SK-N-SH (cell line): ENCODE measurements around the gene JMJD1C. TPM values are rescaled to one million over a fixed set of nuclear protein-coding genes. Genes with fewer than 3 reads are reported as not detected.
"Not testable (repeated sequence)": the region's sequence is repeated elsewhere in the genome, so short reads cannot be mapped to it uniquely, and the experiment has no call there.

Experiments used
- CTCF ChIA-PET: fragments of 300-600, 350-600 bp; formaldehyde crosslinking; extraction: SDS; loops from one replicate; lab custom pipeline; 2021; lab: Yijun Ruan, JAX
- POLR2A ChIA-PET: fragments of 350-600 bp; sonication (Branson Sonifier 250); formaldehyde crosslinking; extraction: SDS; loops from one replicate; lab custom pipeline; 2020; ENCODE audit warnings: antibody characterized with exemption, inconsistent platforms; lab: Yijun Ruan, JAX
- DNase-seq: peaks from one replicate; pipeline ENCODE4 v3.0.0; 2012
- H2AFZ ChIP-seq: fragments of 200-600 bp; sonication (generic); 2 replicates; pipeline ENCODE4 v1.8.1; 2016; ENCODE audit warnings: antibody characterized with exemption, mild to moderate bottlenecking, low read depth
- H3F3A ChIP-seq: fragments of 200-600 bp; sonication (generic); replicated peaks from 2 replicates; pipeline ENCODE3; 2016; ENCODE audit warnings: antibody characterized with exemption, mild to moderate bottlenecking; ENCODE audit not compliant: insufficient read depth
- H3K27ac ChIP-seq, 2 experiments: fragments of 200-500 bp in 1 of 2; fragments of 200-600 bp in 1 of 2; sonication (Bioruptor generic) in 1 of 2; sonication (generic), shearing (Covaris generic) in 1 of 2; 2 replicates each; pipeline versions ENCODE4 v1.5.1 to v1.6.1; 2014 to 2016; ENCODE audit warnings: low read depth in 2 of 2, inconsistent platforms in 1 of 2, low read length in 1 of 2, mild to moderate bottlenecking in 1 of 2, mixed read lengths in 1 of 2
- H3K27me3 ChIP-seq: fragments of 200-600 bp; sonication (generic), shearing (Covaris generic); 2 replicates; pipeline ENCODE4 v1.6.1; 2016; ENCODE audit warnings: mixed run types; ENCODE audit not compliant: insufficient read depth
- H3K36me3 ChIP-seq, 2 experiments: fragments of 200-500 bp in 1 of 2; fragments of 200-600 bp in 1 of 2; sonication (Bioruptor generic) in 1 of 2; sonication (generic) in 1 of 2; replicated peaks in 1 of 2; 2 replicates each; pipeline versions ENCODE3 to v1.5.1; 2014 to 2016; ENCODE audit warnings: low read length in 1 of 2, mild to moderate bottlenecking in 1 of 2; ENCODE audit not compliant: insufficient read depth in 2 of 2, control insufficient read depth in 1 of 2
- H3K4me1 ChIP-seq, 2 experiments: fragments of 200-500 bp in 1 of 2; fragments of 200-600 bp in 1 of 2; sonication (Bioruptor generic) in 1 of 2; sonication (generic), shearing (Covaris generic) in 1 of 2; 2 replicates each; pipeline versions ENCODE4 v1.5.1 to v1.6.1; 2014 to 2016; ENCODE audit warnings: low read depth in 1 of 2, low read length in 1 of 2, mixed run types in 1 of 2; ENCODE audit not compliant: insufficient read depth in 2 of 2, control insufficient read depth in 1 of 2
- H3K4me2 ChIP-seq: fragments of 200-600 bp; sonication (generic), shearing (Covaris generic); 2 replicates; pipeline ENCODE4 v1.6.1; 2017; ENCODE audit warnings: mixed run types
- H3K4me3 ChIP-seq, 2 experiments: fragments of 200-500 bp in 1 of 2; fragments of 200-600 bp in 1 of 2; sonication (Bioruptor generic) in 1 of 2; sonication (generic), shearing (Covaris generic) in 1 of 2; 2 replicates each; pipeline versions ENCODE4 v1.5.1 to v1.8.1; 2014 to 2016; ENCODE audit warnings: low read depth in 2 of 2, inconsistent platforms in 1 of 2, low read length in 1 of 2, mild to moderate bottlenecking in 1 of 2, mixed read lengths in 1 of 2, moderate library complexity in 1 of 2
- H3K79me2 ChIP-seq: fragments of 200-600 bp; sonication (generic); 2 replicates; pipeline ENCODE4 v1.8.1; 2017; ENCODE audit warnings: mild to moderate bottlenecking; ENCODE audit not compliant: insufficient read depth
- H3K9ac ChIP-seq: fragments of 200-600 bp; sonication (generic); 2 replicates; pipeline ENCODE4 v1.6.1; 2017; ENCODE audit warnings: mixed run types
- H3K9me2 ChIP-seq: fragments of 200-600 bp; sonication (generic); 2 replicates; pipeline ENCODE4 v1.6.1; 2017; ENCODE audit warnings: mixed run types
- H3K9me3 ChIP-seq: fragments of 200-600 bp; sonication (generic); 2 replicates; pipeline ENCODE4 v1.6.1; 2017; ENCODE audit warnings: mixed run types, mild to moderate bottlenecking, moderate library complexity
- H4K20me1 ChIP-seq: fragments of 200-600 bp; sonication (generic); 2 replicates; pipeline ENCODE4 v1.6.1; 2017; ENCODE audit warnings: mild to moderate bottlenecking, mixed run types; ENCODE audit not compliant: insufficient read depth
- EP300 ChIP-seq, 2 experiments: IDR thresholded peaks; 2 replicates each; pipeline versions ENCODE4 v1.4.0 to v1.6.1; 2012; ENCODE audit warnings: borderline replicate concordance in 1 of 2, low read depth in 1 of 2, low read length in 1 of 2
- FOSL2 ChIP-seq: IDR thresholded peaks from 2 replicates; pipeline ENCODE4 v1.4.0; 2012; ENCODE audit warnings: low read depth, mild to moderate bottlenecking, moderate library complexity, borderline replicate concordance
- FOXJ3 ChIP-seq: sonication (generic); formaldehyde crosslinking; IDR thresholded peaks from 2 replicates; pipeline ENCODE4 v1.5.1; 2020; ENCODE audit warnings: mild to moderate bottlenecking, missing genetic modification reagents
- FOXM1 ChIP-seq: IDR thresholded peaks from 2 replicates; pipeline ENCODE4 v1.4.0; 2012; ENCODE audit warnings: low read depth, mild to moderate bottlenecking
- GABPA ChIP-seq: IDR thresholded peaks from 2 replicates; pipeline ENCODE4 v1.4.0; 2012; ENCODE audit warnings: low read depth, mild to moderate bottlenecking
- MEF2A ChIP-seq: IDR thresholded peaks from 2 replicates; pipeline ENCODE4 v1.4.0; 2012; ENCODE audit warnings: low read depth, borderline replicate concordance
- MXI1 ChIP-seq: IDR thresholded peaks from 2 replicates; pipeline ENCODE4 v1.6.1; 2012; ENCODE audit warnings: mild to moderate bottlenecking, low read depth, low read length, improper control_type of control experiment
- NFIC ChIP-seq: IDR thresholded peaks from 2 replicates; pipeline ENCODE4 v1.4.0; 2012; ENCODE audit warnings: borderline replicate concordance
- NRF1 ChIP-seq: IDR thresholded peaks from 2 replicates; pipeline ENCODE4 v1.6.1; 2012; ENCODE audit warnings: low read depth, mild to moderate bottlenecking, low read length
- POLR2AphosphoS5 ChIP-seq: IDR thresholded peaks from 2 replicates; pipeline ENCODE4 v1.6.1; 2012; ENCODE audit warnings: low read depth, low read length
- RCOR1 ChIP-seq: fragments of 150-350 bp; IDR thresholded peaks from 2 replicates; pipeline ENCODE4 v1.6.1; 2017; ENCODE audit warnings: antibody characterized with exemption, low read length
- RFX5 ChIP-seq: IDR thresholded peaks from 2 replicates; pipeline ENCODE4 v1.6.1; 2012; ENCODE audit warnings: mild to moderate bottlenecking, improper control_type of control experiment, low read length
- RXRA ChIP-seq: IDR thresholded peaks from 2 replicates; pipeline ENCODE4 v1.4.0; 2012; ENCODE audit warnings: low read depth, mild to moderate bottlenecking, borderline replicate concordance
- TAF1 ChIP-seq: IDR thresholded peaks from 2 replicates; pipeline ENCODE4 v1.6.1; 2012; ENCODE audit warnings: low read depth, mild to moderate bottlenecking, low read length, moderate library complexity, borderline replicate concordance
- TEAD4 ChIP-seq: IDR thresholded peaks from 2 replicates; pipeline ENCODE4 v1.4.0; 2012; ENCODE audit warnings: mild to moderate bottlenecking, borderline replicate concordance; ENCODE audit not compliant: insufficient read depth
- WGBS: methylation state at CpG from one replicate; pipeline ENCODE4 v1.1.6; 2017; ENCODE audit warnings: low lambda C conversion rate; 5-methylcytosine and 5-hydroxymethylcytosine counted together
- polyA plus RNA-seq, 3 experiments: library from polyadenylated mRNA; depleted of rRNA; stranded (reverse); fragments of >200 nt; gene quantifications; 2 replicates each; pipeline ENCODE4 v1.2.3, GENCODE V29; 2012
- TF ChIP-seq, protein P1 (sequence below): IDR thresholded peaks from 2 replicates; pipeline ENCODE4 v1.6.1; 2012; ENCODE audit warnings: mild to moderate bottlenecking, low read depth, low read length, moderate library complexity
- TF ChIP-seq, protein P2 (sequence below): IDR thresholded peaks from 2 replicates; pipeline ENCODE4; 2012

The JMJD1C gene
- polyA plus RNA-seq, 1 of the 3 experiments (the other 2 are of a cell fraction), result 11.7 TPM

DNA sequence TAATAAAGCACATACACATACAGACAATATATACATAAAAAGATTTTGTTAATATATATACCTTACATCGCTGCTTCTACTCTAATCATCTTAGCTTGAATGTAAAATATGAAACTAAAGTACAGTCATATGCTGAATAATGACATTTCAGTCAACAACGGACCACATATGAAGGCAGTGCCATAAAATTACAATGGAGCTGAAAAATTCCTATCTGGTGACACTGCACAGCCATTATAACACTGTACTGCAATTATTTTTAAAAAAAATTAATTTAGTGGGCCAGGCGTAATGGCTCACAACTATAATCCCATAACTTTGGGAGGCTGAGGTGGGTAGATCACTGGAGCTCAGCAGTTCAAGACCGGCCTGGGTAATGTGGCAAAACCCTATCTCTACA lies 122.3 kb downstream of the JMJD1C start:
- no peak for DNase-seq
- H3K36me3 ChIP-seq, result peaks cover 0 to 10% of the 10 kb centered on the region in 2 experiments
- H3K9me3 ChIP-seq, result no peaks in the 10 kb centered on the region
- TF ChIP-seq NRF1, result no peak
- TF ChIP-seq, protein P1, sequence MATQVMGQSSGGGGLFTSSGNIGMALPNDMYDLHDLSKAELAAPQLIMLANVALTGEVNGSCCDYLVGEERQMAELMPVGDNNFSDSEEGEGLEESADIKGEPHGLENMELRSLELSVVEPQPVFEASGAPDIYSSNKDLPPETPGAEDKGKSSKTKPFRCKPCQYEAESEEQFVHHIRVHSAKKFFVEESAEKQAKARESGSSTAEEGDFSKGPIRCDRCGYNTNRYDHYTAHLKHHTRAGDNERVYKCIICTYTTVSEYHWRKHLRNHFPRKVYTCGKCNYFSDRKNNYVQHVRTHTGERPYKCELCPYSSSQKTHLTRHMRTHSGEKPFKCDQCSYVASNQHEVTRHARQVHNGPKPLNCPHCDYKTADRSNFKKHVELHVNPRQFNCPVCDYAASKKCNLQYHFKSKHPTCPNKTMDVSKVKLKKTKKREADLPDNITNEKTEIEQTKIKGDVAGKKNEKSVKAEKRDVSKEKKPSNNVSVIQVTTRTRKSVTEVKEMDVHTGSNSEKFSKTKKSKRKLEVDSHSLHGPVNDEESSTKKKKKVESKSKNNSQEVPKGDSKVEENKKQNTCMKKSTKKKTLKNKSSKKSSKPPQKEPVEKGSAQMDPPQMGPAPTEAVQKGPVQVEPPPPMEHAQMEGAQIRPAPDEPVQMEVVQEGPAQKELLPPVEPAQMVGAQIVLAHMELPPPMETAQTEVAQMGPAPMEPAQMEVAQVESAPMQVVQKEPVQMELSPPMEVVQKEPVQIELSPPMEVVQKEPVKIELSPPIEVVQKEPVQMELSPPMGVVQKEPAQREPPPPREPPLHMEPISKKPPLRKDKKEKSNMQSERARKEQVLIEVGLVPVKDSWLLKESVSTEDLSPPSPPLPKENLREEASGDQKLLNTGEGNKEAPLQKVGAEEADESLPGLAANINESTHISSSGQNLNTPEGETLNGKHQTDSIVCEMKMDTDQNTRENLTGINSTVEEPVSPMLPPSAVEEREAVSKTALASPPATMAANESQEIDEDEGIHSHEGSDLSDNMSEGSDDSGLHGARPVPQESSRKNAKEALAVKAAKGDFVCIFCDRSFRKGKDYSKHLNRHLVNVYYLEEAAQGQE, result no peak
- TF ChIP-seq MEF2A, result no peak
- TF ChIP-seq MXI1, result no peak
- TF ChIP-seq RXRA, result no peak
- TF ChIP-seq GABPA, result no peak
- TF ChIP-seq NFIC, result no peak
- no peak for TF ChIP-seq EP300 (IDR thresholded peaks at IDR 0.05; ENCODE audit: borderline replicate concordance in 1 of 2, low read depth in 1 of 2, low read length in 1 of 2)
- TF ChIP-seq FOSL2, result no peak
- TF ChIP-seq, protein P2, sequence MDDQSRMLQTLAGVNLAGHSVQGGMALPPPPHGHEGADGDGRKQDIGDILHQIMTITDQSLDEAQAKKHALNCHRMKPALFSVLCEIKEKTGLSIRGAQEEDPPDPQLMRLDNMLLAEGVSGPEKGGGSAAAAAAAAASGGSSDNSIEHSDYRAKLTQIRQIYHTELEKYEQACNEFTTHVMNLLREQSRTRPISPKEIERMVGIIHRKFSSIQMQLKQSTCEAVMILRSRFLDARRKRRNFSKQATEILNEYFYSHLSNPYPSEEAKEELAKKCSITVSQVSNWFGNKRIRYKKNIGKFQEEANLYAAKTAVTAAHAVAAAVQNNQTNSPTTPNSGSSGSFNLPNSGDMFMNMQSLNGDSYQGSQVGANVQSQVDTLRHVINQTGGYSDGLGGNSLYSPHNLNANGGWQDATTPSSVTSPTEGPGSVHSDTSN, result no peak
- no peak for TF ChIP-seq RCOR1
- no peak for TF ChIP-seq RFX5
- no peak for TF ChIP-seq TAF1
- TF ChIP-seq POLR2AphosphoS5, result no peak
- TF ChIP-seq FOXJ3 (CRISPR knock-in tag), result no peak
- no peak for TF ChIP-seq FOXM1
- TF ChIP-seq TEAD4, result no peak
- ChIA-PET POLR2A (no interaction called here), CTCF (no interaction called here)
- H3F3A ChIP-seq, result no peaks in the 10 kb centered on the region
- H3K4me2 ChIP-seq, result no peak overlapping the region
- no peak overlapping the region for H3K9ac ChIP-seq
- H4K20me1 ChIP-seq, result peaks cover 32% of the 10 kb centered on the region
- no peak overlapping the region for H3K27ac ChIP-seq
- WGBS, result 96% methylated on average over 4 of the region's 4 CpGs
- H3K4me1 ChIP-seq, result no peaks in the 10 kb centered on the region
- H2AFZ ChIP-seq, result no peak overlapping the region
- no peaks in the 10 kb centered on the region for H3K9me2 ChIP-seq
- no peak overlapping the region for H3K4me3 ChIP-seq
- peaks cover 92% of the 10 kb centered on the region for H3K79me2 ChIP-seq
- H3K27me3 ChIP-seq, result no peaks in the 10 kb centered on the region

DNA sequence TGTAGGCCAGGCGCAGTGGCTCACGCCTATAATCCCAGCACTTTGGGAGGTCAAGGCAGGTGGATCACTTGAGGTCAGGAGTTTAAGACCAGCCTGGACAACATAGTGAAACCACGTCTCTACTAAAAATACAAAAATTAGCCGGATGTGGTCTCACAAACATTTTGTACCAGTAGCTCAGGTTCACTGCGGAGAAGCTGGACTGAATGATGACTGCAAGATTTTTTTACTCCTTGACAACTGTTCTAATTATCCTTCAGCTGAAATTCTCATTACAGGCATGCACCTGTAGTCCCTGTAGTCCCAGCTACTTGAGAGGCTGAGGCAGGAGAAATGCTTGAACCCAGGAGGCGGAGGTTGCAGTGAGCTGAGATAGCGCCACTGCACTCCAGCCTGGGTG lies 126.1 kb downstream of the JMJD1C start:
- Histone ChIP-seq H3K79me2 (peaks cover 58% of the 10 kb centered on the region), H3K36me3 (peaks cover 0 to 13% of the 10 kb centered on the region in 2 experiments), H4K20me1 (peaks cover 17% of the 10 kb centered on the region)
- POLR2A ChIA-PET, H3K4me1 ChIP-seq, H3F3A ChIP-seq, H3K27me3 ChIP-seq, DNase-seq, H3K4me3 ChIP-seq, H3K27ac ChIP-seq, H3K4me2 ChIP-seq, H2AFZ ChIP-seq, H3K9ac ChIP-seq, H3K9me2 ChIP-seq, H3K9me3 ChIP-seq: not testable (repeated sequence)
- WGBS, result 97% methylated on average over 7 of the region's 7 CpGs
- CTCF ChIA-PET, result interaction anchor here (1.1 kb wide), 1 partner anchor 122 kb away, joined by 4 read pairs; no protein-coding TSS in a partner anchor
